Uterus (tissue), 2 donors: ENCODE results near the gene PELI2.

ENCODE experiments used
- POLR2A ChIP-seq, 2 donors: fragments of 450-650 bp; IDR thresholded peaks; one replicate each; pipeline ENCODE4 v1.6.1; 2016; ENCODE audit warnings: antibody characterized with exemption in 2 of 2, mild to moderate bottlenecking in 1 of 2, moderate library complexity in 1 of 2
- TF ChIP-seq, protein P1 (sequence below), 4 experiments: fragments of 200-600 bp in 2 of 4; fragments of 450-650 bp in 2 of 4; sonication (generic) in 2 of 4; IDR thresholded peaks; one replicate each; pipeline ENCODE4 v1.5.1; 2016 to 2019; ENCODE audit warnings: antibody characterized with exemption in 4 of 4, mild to moderate bottlenecking in 2 of 4, moderate library complexity in 1 of 4

DNA sequence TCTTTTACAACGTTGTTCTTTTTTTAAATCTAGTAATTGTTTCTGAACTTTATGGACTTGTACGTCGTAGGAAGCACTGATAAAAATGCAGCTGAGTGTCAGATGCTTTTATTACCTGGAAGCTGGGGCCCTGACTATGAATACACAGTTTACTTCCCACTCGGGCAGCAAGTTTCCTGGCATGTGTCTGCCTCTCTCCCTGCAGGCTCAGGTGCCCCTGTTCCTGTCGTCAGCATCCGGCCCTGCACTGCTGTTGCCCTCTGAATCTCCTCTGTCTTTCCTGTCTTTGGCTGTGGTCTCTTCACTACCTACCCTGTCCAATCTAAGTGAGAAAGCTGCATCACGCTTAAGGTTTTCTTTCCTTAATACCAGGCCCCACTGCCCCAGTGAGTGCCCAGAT lies 75.8 kb downstream of the PELI2 start:
- TF ChIP-seq, protein P1, sequence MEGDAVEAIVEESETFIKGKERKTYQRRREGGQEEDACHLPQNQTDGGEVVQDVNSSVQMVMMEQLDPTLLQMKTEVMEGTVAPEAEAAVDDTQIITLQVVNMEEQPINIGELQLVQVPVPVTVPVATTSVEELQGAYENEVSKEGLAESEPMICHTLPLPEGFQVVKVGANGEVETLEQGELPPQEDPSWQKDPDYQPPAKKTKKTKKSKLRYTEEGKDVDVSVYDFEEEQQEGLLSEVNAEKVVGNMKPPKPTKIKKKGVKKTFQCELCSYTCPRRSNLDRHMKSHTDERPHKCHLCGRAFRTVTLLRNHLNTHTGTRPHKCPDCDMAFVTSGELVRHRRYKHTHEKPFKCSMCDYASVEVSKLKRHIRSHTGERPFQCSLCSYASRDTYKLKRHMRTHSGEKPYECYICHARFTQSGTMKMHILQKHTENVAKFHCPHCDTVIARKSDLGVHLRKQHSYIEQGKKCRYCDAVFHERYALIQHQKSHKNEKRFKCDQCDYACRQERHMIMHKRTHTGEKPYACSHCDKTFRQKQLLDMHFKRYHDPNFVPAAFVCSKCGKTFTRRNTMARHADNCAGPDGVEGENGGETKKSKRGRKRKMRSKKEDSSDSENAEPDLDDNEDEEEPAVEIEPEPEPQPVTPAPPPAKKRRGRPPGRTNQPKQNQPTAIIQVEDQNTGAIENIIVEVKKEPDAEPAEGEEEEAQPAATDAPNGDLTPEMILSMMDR (IDR thresholded peaks at IDR 0.05): no peak
- TF ChIP-seq POLR2A (IDR thresholded peaks at IDR 0.05): no peak
